Hepatocyte (in vitro differentiated cells): Measurements from ENCODE around the gene ATP6V0E1.

Source experiments
- CTCF ChIP-seq: fragments of 200-600 bp; sonication (generic); IDR thresholded peaks from 2 replicates; pipeline ENCODE4 v1.5.1; 2016; ENCODE audit warnings: antibody characterized with exemption, mild to moderate bottlenecking; ENCODE audit not compliant: poor library complexity
- EZH2phosphoT487 ChIP-seq: fragments of 200-600 bp; sonication (generic); IDR thresholded peaks from one replicate; pipeline ENCODE4 v1.6.1; 2018; ENCODE audit warnings: antibody characterized with exemption, mild to moderate bottlenecking, low read depth, moderate library complexity; ENCODE audit not compliant: unreplicated experiment, severe bottlenecking

DNA sequence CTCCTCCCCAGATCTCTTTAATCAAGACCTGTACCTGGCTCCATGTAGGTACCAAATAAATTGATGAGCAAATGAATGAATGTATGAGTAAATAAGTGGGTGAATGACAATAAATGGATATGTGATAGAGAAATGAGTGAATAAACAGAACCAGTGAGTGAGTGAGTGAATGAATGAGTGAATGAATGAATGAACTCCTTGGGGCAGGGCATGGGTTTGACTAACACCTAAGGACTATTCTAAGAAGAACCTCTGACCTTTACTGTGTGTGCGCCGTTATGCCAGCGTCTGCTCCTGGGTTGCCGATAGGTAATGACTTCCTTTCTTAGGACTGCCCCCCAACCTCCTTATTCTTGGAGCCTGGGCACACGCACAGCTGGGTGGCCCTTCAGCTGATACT, 26.1 kb upstream of the ATP6V0E1 start:
- TF ChIP-seq CTCF, result no peak
- TF ChIP-seq EZH2phosphoT487, result no peak
